MCF 10A (cell line): Measurements from ENCODE around the gene TPBG. TPM values are rescaled to one million over a fixed set of nuclear protein-coding genes. Genes with fewer than 3 reads are reported as not detected.
A peak's percentile ranks its signal among the peaks of the same experiment; 100 is the strongest.

ENCODE experiments used
- BruUV-seq: library from RNA; stranded (reverse); fragments of 400-500 nt; replicated peaks from 2 replicates; lab custom pipeline; 2021; lab: Mats Ljungman, UMichigan
- CTCF ChIA-PET: fragments of 300-600 bp; sonication (Branson Sonifier 250); formaldehyde crosslinking; extraction: SDS; loops from one replicate; lab custom pipeline; 2021; ENCODE audit warnings: antibody characterized with exemption, inconsistent platforms; lab: Yijun Ruan, JAX
- POLR2A ChIA-PET: fragments of 300-600, 350-650 bp; sonication (Branson Sonifier 250); formaldehyde crosslinking; extraction: SDS; loops from one replicate; lab custom pipeline; 2020; ENCODE audit warnings: antibody characterized with exemption, inconsistent platforms; lab: Yijun Ruan, JAX
- DNase-seq: peaks from one replicate; pipeline ENCODE4 v3.0.0-alpha.2; 2018; ENCODE audit not compliant: unreplicated experiment
- H3K27ac Mint-ChIP-seq: one replicate; pipeline ENCODE4 v1.8.0; 2022; ENCODE audit warnings: mild to moderate bottlenecking, low read depth, mixed read lengths; ENCODE audit not compliant: unreplicated experiment
- H3K27me3 Mint-ChIP-seq: one replicate; pipeline ENCODE4 v1.8.0; 2022; ENCODE audit warnings: mixed read lengths; ENCODE audit not compliant: insufficient read depth, unreplicated experiment
- H3K36me3 Mint-ChIP-seq: one replicate; pipeline ENCODE4 v1.8.0; 2022; ENCODE audit warnings: mild to moderate bottlenecking, moderate library complexity, mixed read lengths; ENCODE audit not compliant: insufficient read depth, unreplicated experiment
- H3K4me1 Mint-ChIP-seq: one replicate; pipeline ENCODE4 v1.8.0; 2022; ENCODE audit warnings: mixed read lengths; ENCODE audit not compliant: insufficient read depth, unreplicated experiment
- H3K4me3 Mint-ChIP-seq: one replicate; pipeline ENCODE4 v1.8.0; 2022; ENCODE audit warnings: mild to moderate bottlenecking, moderate library complexity, mixed read lengths; ENCODE audit not compliant: unreplicated experiment
- H3K9me3 Mint-ChIP-seq: one replicate; pipeline ENCODE4 v1.8.0; 2022; ENCODE audit warnings: mixed read lengths; ENCODE audit not compliant: unreplicated experiment
- intact Hi-C: fragments of 100-400 bp; cut with micrococcal nuclease; formaldehyde crosslinking; loops from 2 replicates; pipeline ENCODE4 v1.14.1; 2022
- total RNA-seq: library from RNA; stranded (reverse); gene quantifications from 2 replicates; pipeline ENCODE4 v1.2.3, GENCODE V29; 2022
- TF ChIP-seq, protein P1 (sequence below): fragments of 200-600 bp; IDR thresholded peaks from one replicate; pipeline ENCODE4 v1.8.0; 2022; ENCODE audit warnings: antibody characterized with exemption, mild to moderate bottlenecking; ENCODE audit not compliant: unreplicated experiment

The TPBG gene
- total RNA-seq, 1 experiment from 2014 or later, result 72.9 TPM

DNA sequence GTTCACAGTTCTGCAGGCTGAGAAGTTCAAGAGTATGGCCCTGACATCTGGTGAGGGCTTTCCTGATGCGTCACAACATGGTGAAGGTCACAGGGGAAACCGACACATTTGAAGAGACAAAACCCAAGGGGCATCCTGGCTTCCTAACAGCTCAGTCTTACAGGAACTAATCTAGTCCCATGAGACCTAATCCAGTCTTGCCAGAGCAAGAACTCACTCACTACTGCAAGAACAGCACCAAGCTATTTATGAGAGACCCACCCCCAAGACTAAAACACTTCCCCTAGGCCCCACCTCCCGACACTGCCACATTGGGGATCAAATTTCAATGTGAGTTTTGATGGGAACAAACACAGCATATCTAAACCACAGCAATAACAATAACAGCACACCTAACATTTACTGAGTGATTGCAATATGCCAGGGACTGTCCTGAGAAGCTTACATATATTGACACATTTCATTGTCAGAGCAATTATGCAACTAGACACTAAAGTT lies 46.6 kb downstream of the TPBG start:
- peaks cover 46% of the 10 kb centered on the region for H3K4me1 Mint-ChIP-seq
- no peak overlapping the region for H3K4me3 Mint-ChIP-seq
- peak; percentile 90 for DNase-seq
- ChIA-PET POLR2A (interaction anchor here (0.6 to 5.0 kb wide), 5 partner anchors 12 to 127 kb away, joined by 3 to 34 read pairs (median 22); partner anchors contain the start of gene TPBG), CTCF (interaction anchor here (0.7 to 0.9 kb wide), 3 partner anchors 13 to 132 kb away, joined by 3 to 5 read pairs (median 4); no protein-coding TSS in a partner anchor)
- H3K27me3 Mint-ChIP-seq, result no peaks in the 10 kb centered on the region
- peaks cover 13% of the 10 kb centered on the region for H3K36me3 Mint-ChIP-seq
- TF ChIP-seq, protein P1, sequence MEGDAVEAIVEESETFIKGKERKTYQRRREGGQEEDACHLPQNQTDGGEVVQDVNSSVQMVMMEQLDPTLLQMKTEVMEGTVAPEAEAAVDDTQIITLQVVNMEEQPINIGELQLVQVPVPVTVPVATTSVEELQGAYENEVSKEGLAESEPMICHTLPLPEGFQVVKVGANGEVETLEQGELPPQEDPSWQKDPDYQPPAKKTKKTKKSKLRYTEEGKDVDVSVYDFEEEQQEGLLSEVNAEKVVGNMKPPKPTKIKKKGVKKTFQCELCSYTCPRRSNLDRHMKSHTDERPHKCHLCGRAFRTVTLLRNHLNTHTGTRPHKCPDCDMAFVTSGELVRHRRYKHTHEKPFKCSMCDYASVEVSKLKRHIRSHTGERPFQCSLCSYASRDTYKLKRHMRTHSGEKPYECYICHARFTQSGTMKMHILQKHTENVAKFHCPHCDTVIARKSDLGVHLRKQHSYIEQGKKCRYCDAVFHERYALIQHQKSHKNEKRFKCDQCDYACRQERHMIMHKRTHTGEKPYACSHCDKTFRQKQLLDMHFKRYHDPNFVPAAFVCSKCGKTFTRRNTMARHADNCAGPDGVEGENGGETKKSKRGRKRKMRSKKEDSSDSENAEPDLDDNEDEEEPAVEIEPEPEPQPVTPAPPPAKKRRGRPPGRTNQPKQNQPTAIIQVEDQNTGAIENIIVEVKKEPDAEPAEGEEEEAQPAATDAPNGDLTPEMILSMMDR, result no peak
- H3K9me3 Mint-ChIP-seq, result peaks cover 8% of the 10 kb centered on the region
- intact Hi-C loops, result no loop called here
- no TSS peak for BruUV-seq
- H3K27ac Mint-ChIP-seq, result peak overlapping the region; percentile 95

DNA sequence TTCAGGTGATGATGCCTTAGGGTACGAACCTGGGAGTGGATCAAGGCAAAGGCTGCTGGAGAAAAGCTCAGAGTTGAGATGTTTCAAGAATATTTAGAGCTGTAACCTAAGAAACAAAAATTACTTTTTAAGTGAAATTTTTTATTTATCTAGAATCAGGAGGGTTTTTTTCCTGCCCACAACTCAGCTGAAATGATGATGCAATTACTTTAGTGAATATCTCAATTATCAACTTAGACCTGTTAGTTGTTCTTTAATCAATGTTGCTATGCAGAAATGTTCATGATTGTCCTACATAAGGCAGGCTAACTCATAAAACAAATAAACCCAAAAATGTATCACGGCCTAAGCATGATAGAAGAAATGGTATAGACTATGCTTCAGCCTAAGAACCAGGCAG lies 50.3 kb downstream of the TPBG start:
- Mint-ChIP-seq H3K9me3 (peaks cover 8% of the 10 kb centered on the region), H3K27ac (no peak overlapping the region), H3K4me1 (peaks cover 51% of the 10 kb centered on the region), H3K27me3 (no peaks in the 10 kb centered on the region), H3K36me3 (peaks cover 8% of the 10 kb centered on the region), H3K4me3 (no peak overlapping the region)
- CTCF ChIA-PET, result interaction anchor here (0.6 to 1.0 kb wide), 2 partner anchors 39 to 141 kb away, joined by 3 to 4 read pairs; no protein-coding TSS in a partner anchor
- DNase-seq, result no peak
- POLR2A ChIA-PET, result interaction anchor here (0.6 to 2.6 kb wide), 4 partner anchors 16 to 68 kb away, joined by 3 to 18 read pairs (median 4); partner anchors contain the start of gene TPBG
- intact Hi-C loops, result no loop called here
- TF ChIP-seq, protein P1, result no peak
- BruUV-seq, result no TSS peak

DNA sequence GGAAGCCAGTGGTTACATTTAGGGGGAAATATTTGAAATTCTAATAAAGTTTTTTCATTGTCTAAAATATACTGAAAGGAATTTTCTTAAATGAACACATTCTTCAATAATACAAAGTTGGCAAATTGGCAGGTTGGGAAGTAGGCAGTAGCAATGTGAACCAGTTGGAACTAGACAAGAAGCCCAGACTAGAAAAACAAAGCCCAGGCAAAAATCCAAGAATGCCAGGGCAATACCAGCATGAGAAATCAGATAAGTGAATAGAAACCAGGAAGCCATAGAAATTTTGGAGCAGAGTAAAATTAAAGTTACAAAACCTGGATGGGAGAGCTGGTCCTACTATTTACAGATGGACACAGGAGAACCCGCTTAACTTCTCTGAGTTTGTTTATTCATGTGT lies 52.2 kb downstream of the TPBG start:
- TF ChIP-seq, protein P1, result no peak
- Mint-ChIP-seq H3K9me3 (peaks cover 8% of the 10 kb centered on the region), H3K36me3 (peaks cover under 1% of the 10 kb centered on the region), H3K27ac (peak overlapping the region; percentile 91), H3K27me3 (no peaks in the 10 kb centered on the region), H3K4me3 (no peak overlapping the region), H3K4me1 (peaks cover 34% of the 10 kb centered on the region)
- ChIA-PET POLR2A (interaction anchor here (0.9 to 1.6 kb wide), 4 partner anchors 10 to 52 kb away, joined by 3 to 6 read pairs (median 4); partner anchors contain the start of gene TPBG), CTCF (interaction anchor here (0.6 to 1.6 kb wide), 3 partner anchors 11 to 314 kb away, joined by 3 to 5 read pairs (median 5); no protein-coding TSS in a partner anchor)
- peak; percentile 91 for DNase-seq
- BruUV-seq, result no TSS peak
- intact Hi-C loops, result no loop called here

DNA sequence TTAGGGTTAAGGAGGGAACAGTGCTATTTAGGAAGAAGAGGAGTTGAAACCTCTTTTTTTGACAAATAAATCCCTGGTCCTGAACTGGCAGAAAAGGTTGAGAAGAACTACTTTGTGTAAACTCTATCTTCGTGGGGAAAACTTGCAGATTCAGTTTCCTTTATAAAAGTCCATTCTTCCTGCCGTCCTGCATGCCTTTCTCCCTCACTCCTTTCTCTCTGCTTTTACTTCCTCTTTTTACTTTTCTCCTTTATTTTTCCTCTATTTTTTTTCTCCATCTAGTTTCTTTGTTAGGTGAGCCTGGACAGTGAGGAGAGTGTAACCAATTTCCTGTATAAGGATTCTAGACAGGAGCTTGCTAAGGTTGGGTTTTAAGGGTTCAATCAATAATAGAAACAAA lies 52.7 kb downstream of the TPBG start:
- intact Hi-C loops, result no loop called here
- Mint-ChIP-seq H3K27ac (peak overlapping the region; percentile 91), H3K4me1 (peaks cover 34% of the 10 kb centered on the region), H3K36me3 (no peaks in the 10 kb centered on the region), H3K27me3 (no peaks in the 10 kb centered on the region), H3K4me3 (no peak overlapping the region), H3K9me3 (peaks cover 8% of the 10 kb centered on the region)
- ChIA-PET POLR2A (interaction anchor here (0.9 to 1.6 kb wide), 4 partner anchors 11 to 52 kb away, joined by 3 to 6 read pairs (median 4); partner anchors contain the start of gene TPBG), CTCF (interaction anchor here (0.6 to 1.6 kb wide), 3 partner anchors 11 to 313 kb away, joined by 3 to 5 read pairs (median 5); no protein-coding TSS in a partner anchor)
- TF ChIP-seq, protein P1, result no peak
- BruUV-seq, result no TSS peak
- no peak for DNase-seq

Other genes with a start within 250 kb of the TPBG start
- gene IBTK, start 116.1 kb upstream of the TPBG start, total RNA-seq, result 59.0 and 66.2 TPM in 2 replicates